Spleen (tissue), 11 donors: ENCODE results near the gene SCRN2. TPM values are rescaled to one million over a fixed set of nuclear protein-coding genes. Genes with fewer than 3 reads are reported as not detected.

Source experiments
- DNase-seq: peaks from one replicate; pipeline ENCODE4 v3.0.0-alpha.2; 2020
- H3K27ac ChIP-seq, 8 donors: fragments of 200-600 bp; sonication (generic) in 7 of 8; 1 replicate in 4 of 8; 2 replicates in 4 of 8; pipeline versions ENCODE4 v1.5.0 to v1.8.0; 2016 to 2021; ENCODE audit warnings: inconsistent platforms in 4 of 8, mild to moderate bottlenecking in 4 of 8, moderate library complexity in 1 of 8
- H3K27me3 ChIP-seq, 7 donors: fragments of 200-600 bp; sonication (generic) in 6 of 7; replicated peaks in 1 of 7; 1 replicate in 4 of 7; 2 replicates in 3 of 7; pipeline versions ENCODE4 v1.5.0 to v1.8.0; 2016 to 2021; ENCODE audit warnings: inconsistent platforms in 3 of 7, mild to moderate bottlenecking in 1 of 7
- H3K36me3 ChIP-seq, 6 donors: fragments of 200-600 bp; sonication (generic) in 5 of 6; 1 replicate in 4 of 6; 2 replicates in 2 of 6; pipeline versions ENCODE4 v1.5.0 to v1.8.0; 2016 to 2021; ENCODE audit warnings: inconsistent platforms in 2 of 6
- H3K4me1 ChIP-seq, 6 donors: fragments of 200-600 bp; sonication (generic) in 5 of 6; 1 replicate in 3 of 6; 2 replicates in 3 of 6; pipeline versions ENCODE4 v1.5.0 to v1.8.0; 2016 to 2021; ENCODE audit warnings: inconsistent platforms in 3 of 6
- H3K4me3 ChIP-seq, 8 donors: fragments of 200-600 bp; sonication (generic) in 7 of 8; 1 replicate in 4 of 8; 2 replicates in 4 of 8; pipeline versions ENCODE4 v1.5.0 to v1.8.0; 2016 to 2021; ENCODE audit warnings: inconsistent platforms in 4 of 8, mild to moderate bottlenecking in 4 of 8, moderate library complexity in 2 of 8
- H3K9me3 ChIP-seq, 8 donors: fragments of 200-600 bp; sonication (generic) in 7 of 8; 1 replicate in 4 of 8; 2 replicates in 4 of 8; pipeline versions ENCODE4 v1.5.0 to v1.8.0; 2016 to 2021; ENCODE audit warnings: inconsistent platforms in 4 of 8
- POLR2A ChIP-seq, 3 donors: fragments of 450-650 bp; IDR thresholded peaks; one replicate each; pipeline ENCODE4 v1.5.1; 2017; ENCODE audit warnings: antibody characterized with exemption in 3 of 3, mild to moderate bottlenecking in 1 of 3
- POLR2AphosphoS5 ChIP-seq, 3 donors: sonication (generic); formaldehyde crosslinking; IDR thresholded peaks; one replicate each; pipeline ENCODE4 v1.5.1; 2017; ENCODE audit warnings: antibody characterized with exemption in 3 of 3
- whole genome bisulfite sequencing, 5 donors: extraction: QIAGEN DNeasy Blood & Tissue Kit in 3 of 5; methylation state at CpG; one replicate each; pipeline versions ENCODE4 v1.1.5 to v1.1.7; 2013 to 2018; 5-methylcytosine and 5-hydroxymethylcytosine counted together
- intact Hi-C: fragments of 100-400 bp; cut with DNase I; formaldehyde crosslinking; loops from one replicate; pipeline ENCODE4 v1.15.0; 2023; ENCODE audit warnings: low total_unique reads
- polyA plus RNA-seq, 3 donors: library from polyadenylated mRNA; stranded (reverse); fragments of 200-250 nt; gene quantifications; one replicate each; pipeline ENCODE4 v1.2.1, GENCODE V29; 2013
- total RNA-seq, 7 donors: library from RNA; depleted of rRNA in 3 of 7; stranded (reverse); fragments of >200 nt in 3 of 7; fragmentation: NEBNext Ultra II Directional in 4 of 7; extraction: Animal tissue kit (Norgen Biotek cat#: 25700) in 4 of 7; gene quantifications; one replicate each; pipeline versions ENCODE4 v1.1.0 to v1.2.1, GENCODE V29; 2016 to 2021
- TF ChIP-seq, protein P1 (sequence below), 11 experiments: fragments of 200-600 bp in 7 of 11; fragments of 450-650 bp in 4 of 11; sonication (generic) in 4 of 11; IDR thresholded peaks in 8 of 11; conservative IDR thresholded peaks in 3 of 11; 1 replicate in 7 of 11; 2 replicates in 4 of 11; pipeline versions ENCODE4 v1.4.0 to v1.8.0; 2016 to 2021; ENCODE audit warnings: antibody characterized with exemption in 11 of 11, inconsistent platforms in 4 of 11, mild to moderate bottlenecking in 1 of 11
- donor health status: healthy with polysubstance abuse.
- donor health status: DM: no; HTN: no; CAD: no; lungs with moderate emphysema.
- donor health status: DM: no; HTN: no; CAD: no.
- donor health status: Bipolar disorder and iron deficiency.
- donor health status: healthy.
- donor health status: DM: no; HTN: no; CAD: no.
- donor health status: DM: yes; HTN: yes; CAD: no.

SCRN2 gene
- total and polyA plus RNA-seq, 10 donors = 37.5 to 59.4 (median 49.7) TPM

DNA sequence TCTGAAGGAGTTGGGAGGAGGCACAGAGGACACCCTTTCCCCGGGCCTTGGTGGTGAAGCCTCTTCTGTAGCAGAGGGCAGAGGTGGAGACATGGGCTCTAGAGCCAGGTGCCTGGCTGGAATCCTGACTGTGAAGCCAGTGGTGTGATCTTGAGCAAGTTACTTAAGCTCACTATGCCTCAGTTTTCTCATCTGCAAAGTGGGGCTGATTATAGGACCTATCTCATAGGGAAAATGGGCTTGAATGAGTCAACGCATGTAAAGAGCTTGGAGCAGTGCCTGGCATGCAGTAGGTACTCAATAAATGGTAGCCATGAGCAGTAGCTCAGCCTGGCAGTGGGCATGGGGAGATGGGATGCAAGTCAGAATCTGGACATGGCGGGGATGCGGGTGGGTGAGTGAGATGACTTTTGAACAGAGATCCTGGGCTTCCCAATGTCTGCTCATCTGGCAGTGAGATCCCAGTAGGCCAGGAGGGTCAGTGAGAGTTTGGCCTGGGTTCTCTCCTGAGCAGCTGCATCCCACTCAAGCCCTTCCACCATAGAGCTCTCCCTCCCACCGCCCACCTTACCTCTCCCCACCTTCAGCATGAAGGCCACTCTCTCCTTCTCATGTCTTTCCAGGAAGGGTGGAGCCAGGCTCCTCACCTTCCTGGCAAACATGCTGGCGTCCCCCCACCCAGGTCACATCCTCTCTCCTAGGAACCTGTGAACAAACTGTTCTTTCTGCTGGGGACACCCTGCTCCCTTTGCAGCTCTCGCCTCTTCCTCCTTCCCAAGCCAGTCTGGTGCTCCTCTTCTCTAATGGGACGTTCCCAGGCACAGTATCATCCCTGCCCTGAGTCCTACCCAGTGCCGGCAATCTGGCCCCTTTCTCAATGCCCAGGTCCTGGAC lies 41.9 kb upstream of the SCRN2 start:
- Histone ChIP-seq H3K9me3 (no peaks in the 10 kb centered on the region), H3K27me3 (peaks cover 0 to 6% (median 0%) of the 10 kb centered on the region in 7 donors), H3K36me3 (no peaks in the 10 kb centered on the region), H3K4me3 (peak overlapping the region in 2 of 8 donors; percentile 0 to 52), H3K4me1 (peaks cover 7 to 44% (median 24%) of the 10 kb centered on the region in 6 donors), H3K27ac (peak overlapping the region in 6 of 8 donors; percentile 13 to 61 (median 44))
- intact Hi-C loops = no loop called here
- no peak for DNase-seq
- 77 to 90% (median 85%) methylated on average over 9 of the region's 9 CpGs for WGBS, 5 donors
- TF ChIP-seq POLR2AphosphoS5 (IDR thresholded peaks at IDR 0.05) (no peak), POLR2A (IDR thresholded peaks at IDR 0.05) (no peak)
- TF ChIP-seq, protein P1, sequence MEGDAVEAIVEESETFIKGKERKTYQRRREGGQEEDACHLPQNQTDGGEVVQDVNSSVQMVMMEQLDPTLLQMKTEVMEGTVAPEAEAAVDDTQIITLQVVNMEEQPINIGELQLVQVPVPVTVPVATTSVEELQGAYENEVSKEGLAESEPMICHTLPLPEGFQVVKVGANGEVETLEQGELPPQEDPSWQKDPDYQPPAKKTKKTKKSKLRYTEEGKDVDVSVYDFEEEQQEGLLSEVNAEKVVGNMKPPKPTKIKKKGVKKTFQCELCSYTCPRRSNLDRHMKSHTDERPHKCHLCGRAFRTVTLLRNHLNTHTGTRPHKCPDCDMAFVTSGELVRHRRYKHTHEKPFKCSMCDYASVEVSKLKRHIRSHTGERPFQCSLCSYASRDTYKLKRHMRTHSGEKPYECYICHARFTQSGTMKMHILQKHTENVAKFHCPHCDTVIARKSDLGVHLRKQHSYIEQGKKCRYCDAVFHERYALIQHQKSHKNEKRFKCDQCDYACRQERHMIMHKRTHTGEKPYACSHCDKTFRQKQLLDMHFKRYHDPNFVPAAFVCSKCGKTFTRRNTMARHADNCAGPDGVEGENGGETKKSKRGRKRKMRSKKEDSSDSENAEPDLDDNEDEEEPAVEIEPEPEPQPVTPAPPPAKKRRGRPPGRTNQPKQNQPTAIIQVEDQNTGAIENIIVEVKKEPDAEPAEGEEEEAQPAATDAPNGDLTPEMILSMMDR (IDR thresholded peaks at IDR 0.05 in 8 of 11, conservative IDR thresholded peaks at IDR 0.05 in 3 of 11) = no peak

DNA sequence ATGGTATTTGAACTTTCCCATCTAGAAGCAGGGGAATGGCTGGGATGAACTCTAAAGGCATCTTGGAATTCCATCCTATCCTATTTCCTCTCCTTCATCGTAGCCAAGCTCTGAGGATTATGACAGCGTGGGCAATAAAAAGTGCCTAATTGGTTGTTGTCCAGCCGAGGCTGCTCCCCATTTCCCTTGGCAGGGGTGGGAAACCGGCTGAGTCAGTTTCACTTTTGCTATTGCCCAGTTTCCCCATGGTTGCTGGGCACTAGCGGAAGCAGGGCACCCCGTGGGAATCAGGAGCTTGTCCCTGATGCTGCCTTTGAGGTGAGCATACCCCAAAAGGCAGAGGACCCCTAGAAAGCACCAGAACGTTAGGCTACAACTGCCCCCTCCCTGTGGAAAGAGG lies 41.2 kb upstream of the SCRN2 start:
- no peak for DNase-seq

DNA sequence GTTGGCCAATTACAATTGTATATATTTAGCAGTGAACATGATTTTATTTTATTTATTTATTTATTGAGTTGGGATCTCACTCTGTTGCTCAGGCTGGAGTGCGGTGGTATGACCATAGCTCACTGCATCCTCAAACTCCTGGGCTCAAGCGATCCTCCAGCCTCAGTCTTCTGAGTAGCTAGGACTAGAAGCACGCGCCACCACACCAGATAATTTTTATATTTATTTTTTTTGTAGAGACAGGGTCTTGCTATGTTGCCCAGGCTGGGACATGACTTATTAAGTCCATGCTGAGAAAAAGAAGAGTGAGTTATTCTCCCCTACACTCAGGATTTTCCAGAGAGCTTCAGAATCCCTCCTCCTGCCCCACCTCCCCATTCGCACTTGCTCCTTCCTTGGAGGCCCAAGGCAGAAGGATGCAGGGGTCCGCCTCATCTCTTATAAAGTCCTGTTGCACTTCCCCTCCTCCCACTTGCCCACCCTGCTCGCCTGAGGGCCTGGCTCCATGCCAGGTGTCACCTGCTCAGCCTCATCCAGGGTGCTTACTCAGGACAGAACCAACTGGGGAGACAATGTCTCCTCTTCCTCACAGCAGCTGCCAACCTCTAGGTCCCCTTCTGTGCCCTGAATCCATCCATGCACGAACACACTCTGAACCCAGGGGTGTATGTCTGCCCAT lies 38.8 kb upstream of the SCRN2 start:
- intact Hi-C loops = no loop called here
- Histone ChIP-seq H3K36me3 (no peaks in the 10 kb centered on the region), H3K9me3 (no peaks in the 10 kb centered on the region), H3K4me3 (no peak overlapping the region), H3K27me3 (peaks cover 0 to 25% (median 0%) of the 10 kb centered on the region in 7 donors), H3K4me1 (peaks cover 7 to 35% (median 20%) of the 10 kb centered on the region in 6 donors), H3K27ac (no peak overlapping the region)
- no peak for TF ChIP-seq POLR2AphosphoS5 (IDR thresholded peaks at IDR 0.05)
- no peak for TF ChIP-seq POLR2A (IDR thresholded peaks at IDR 0.05)
- TF ChIP-seq, protein P1 (IDR thresholded peaks at IDR 0.05 in 8 of 11, conservative IDR thresholded peaks at IDR 0.05 in 3 of 11) = no peak
- WGBS, 5 donors = 85 to 92% (median 85%) methylated on average over 8 of the region's 8 CpGs
- DNase-seq = no peak

More for the DNA sequence above, 41.2 kb upstream of the SCRN2 start:
- WGBS, 5 donors = 12 to 29% (median 15%) methylated on average over 7 of the region's 7 CpGs
- Histone ChIP-seq H3K4me1 (peaks cover 7 to 44% (median 24%) of the 10 kb centered on the region in 6 donors), H3K27me3 (peaks cover 0 to 12% (median 0%) of the 10 kb centered on the region in 7 donors), H3K36me3 (no peaks in the 10 kb centered on the region), H3K4me3 (peak overlapping the region in 2 of 8 donors; percentile 0 to 52), H3K9me3 (no peaks in the 10 kb centered on the region), H3K27ac (peak overlapping the region in 7 of 8 donors; percentile 13 to 61 (median 36))
- TF ChIP-seq POLR2AphosphoS5 (IDR thresholded peaks at IDR 0.05) = peak in 1 of 3 donors; percentile 32
- TF ChIP-seq, protein P1 (IDR thresholded peaks at IDR 0.05 in 8 of 11, conservative IDR thresholded peaks at IDR 0.05 in 3 of 11) = no peak
- intact Hi-C loops = no loop called here
